Calu3 (cell line): ENCODE data around the gene FAM89A. TPM values are rescaled to one million over a fixed set of nuclear protein-coding genes. Genes with fewer than 3 reads are reported as not detected.
"Not testable (repeated sequence)": the region's sequence is repeated elsewhere in the genome, so short reads cannot be mapped to it uniquely, and the experiment has no call there.

Experiments used
- BruUV-seq: library from RNA; stranded (reverse); fragments of 400-500 nt; replicated peaks from 2 replicates; lab custom pipeline; 2021; lab: Mats Ljungman, UMichigan
- CTCF ChIA-PET: fragments of 300-600 bp; sonication (Branson Sonifier 250); formaldehyde crosslinking; loops from one replicate; lab custom pipeline; 2022; ENCODE audit warnings: antibody characterized with exemption; lab: Charles Lee
- DNase-seq: peaks from one replicate; pipeline ENCODE4 v3.0.0; 2022
- H3K27ac Mint-ChIP-seq: one replicate; pipeline ENCODE4 v1.8.0; 2022; ENCODE audit warnings: mixed read lengths; ENCODE audit not compliant: unreplicated experiment
- H3K27me3 Mint-ChIP-seq: one replicate; pipeline ENCODE4 v1.8.0; 2022; ENCODE audit warnings: mixed read lengths; ENCODE audit not compliant: unreplicated experiment
- H3K36me3 Mint-ChIP-seq: one replicate; pipeline ENCODE4 v1.8.0; 2022; ENCODE audit warnings: mild to moderate bottlenecking, moderate library complexity, mixed read lengths; ENCODE audit not compliant: insufficient read depth, unreplicated experiment
- H3K4me1 Mint-ChIP-seq: one replicate; pipeline ENCODE4 v1.8.0; 2022; ENCODE audit warnings: mild to moderate bottlenecking, low read depth, mixed read lengths; ENCODE audit not compliant: unreplicated experiment
- H3K4me3 Mint-ChIP-seq: one replicate; pipeline ENCODE4 v1.8.0; 2022; ENCODE audit warnings: mild to moderate bottlenecking, low read depth, moderate library complexity, mixed read lengths; ENCODE audit not compliant: unreplicated experiment
- H3K9me3 Mint-ChIP-seq: one replicate; pipeline ENCODE4 v1.8.0; 2022; ENCODE audit warnings: low read depth, mixed read lengths; ENCODE audit not compliant: unreplicated experiment
- intact Hi-C: fragments of 100-400 bp; cut with micrococcal nuclease; formaldehyde crosslinking; loops from one replicate; pipeline ENCODE4 v1.10.0; 2022; ENCODE audit not compliant: unreplicated experiment
- total RNA-seq: library from RNA; stranded (reverse); gene quantifications from 2 replicates; pipeline ENCODE4 v1.2.3, GENCODE V29; 2022
- TF ChIP-seq, protein P1 (sequence below): fragments of 200-600 bp; IDR thresholded peaks from one replicate; pipeline ENCODE4 v1.8.0; 2022; ENCODE audit warnings: antibody characterized with exemption; ENCODE audit not compliant: unreplicated experiment

Gene FAM89A
- total RNA-seq, 1 experiment from 2014 or later: 12.3 TPM

DNA sequence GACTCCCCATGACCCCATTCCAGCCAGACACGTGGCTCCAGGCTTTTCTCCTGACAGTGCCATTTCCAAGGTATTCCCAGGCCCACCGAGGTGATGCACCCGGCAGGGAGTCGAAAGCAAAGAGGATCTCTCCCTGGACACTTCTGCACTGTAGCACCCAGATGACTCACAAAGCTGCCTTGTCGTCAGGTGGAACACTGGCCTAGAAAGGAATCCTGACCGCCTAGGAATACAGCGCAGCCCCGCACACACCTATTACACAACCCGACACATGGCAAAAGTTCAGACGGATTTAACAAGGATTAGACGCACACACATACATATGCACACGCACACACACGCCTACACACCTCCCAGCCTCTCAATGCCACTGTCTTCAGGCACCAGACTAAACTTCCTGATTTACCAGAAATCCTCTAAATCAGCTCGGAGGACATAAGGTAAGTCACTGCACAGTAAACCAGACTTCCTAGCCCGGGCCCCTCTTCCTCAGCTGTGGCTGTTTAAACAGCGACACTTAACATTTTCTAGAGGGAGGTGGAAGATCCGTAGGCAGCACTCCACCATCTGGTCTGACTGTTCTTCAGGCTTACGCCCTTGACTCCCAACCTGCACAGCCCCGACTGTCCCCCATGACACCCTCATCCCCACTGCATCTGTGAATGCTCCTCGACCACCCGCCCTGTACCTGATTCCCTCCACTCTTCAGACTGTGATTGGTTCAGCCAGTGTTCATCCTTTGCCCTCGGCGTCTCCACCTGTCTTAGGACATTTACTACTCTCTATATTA lies 12.7 kb downstream of the FAM89A start:
- no peaks in the 10 kb centered on the region for H3K27me3 Mint-ChIP-seq
- no peak overlapping the region for H3K27ac Mint-ChIP-seq

DNA sequence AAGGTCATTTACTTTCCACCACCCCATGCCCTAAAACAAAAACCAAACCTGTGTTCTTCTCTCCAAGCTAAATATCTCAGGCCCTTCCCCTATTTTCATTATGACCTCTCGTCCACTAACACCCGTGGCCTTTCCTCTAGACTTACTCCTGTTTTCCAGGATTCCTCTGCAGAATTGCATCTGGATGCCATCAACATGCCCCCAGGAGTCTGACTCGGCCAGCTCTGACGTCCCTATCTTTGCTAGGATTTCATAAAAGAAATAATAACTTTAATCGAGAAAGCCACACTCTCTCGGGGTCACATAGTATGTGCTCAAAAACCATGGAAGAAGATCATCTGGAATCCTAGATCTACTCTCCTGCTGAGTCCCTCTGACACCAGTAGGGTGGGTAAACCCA lies 13.5 kb downstream of the FAM89A start:
- H3K36me3 Mint-ChIP-seq: no peaks in the 10 kb centered on the region
- CTCF ChIA-PET: no interaction called here

More for the DNA sequence above, 12.7 kb downstream of the FAM89A start:
- CTCF ChIA-PET: no interaction called here
- no peaks in the 10 kb centered on the region for H3K36me3 Mint-ChIP-seq
- H3K9me3 Mint-ChIP-seq: no peaks in the 10 kb centered on the region
- H3K4me1 Mint-ChIP-seq: no peaks in the 10 kb centered on the region
- H3K4me3 Mint-ChIP-seq: no peak overlapping the region
- TF ChIP-seq, protein P1, sequence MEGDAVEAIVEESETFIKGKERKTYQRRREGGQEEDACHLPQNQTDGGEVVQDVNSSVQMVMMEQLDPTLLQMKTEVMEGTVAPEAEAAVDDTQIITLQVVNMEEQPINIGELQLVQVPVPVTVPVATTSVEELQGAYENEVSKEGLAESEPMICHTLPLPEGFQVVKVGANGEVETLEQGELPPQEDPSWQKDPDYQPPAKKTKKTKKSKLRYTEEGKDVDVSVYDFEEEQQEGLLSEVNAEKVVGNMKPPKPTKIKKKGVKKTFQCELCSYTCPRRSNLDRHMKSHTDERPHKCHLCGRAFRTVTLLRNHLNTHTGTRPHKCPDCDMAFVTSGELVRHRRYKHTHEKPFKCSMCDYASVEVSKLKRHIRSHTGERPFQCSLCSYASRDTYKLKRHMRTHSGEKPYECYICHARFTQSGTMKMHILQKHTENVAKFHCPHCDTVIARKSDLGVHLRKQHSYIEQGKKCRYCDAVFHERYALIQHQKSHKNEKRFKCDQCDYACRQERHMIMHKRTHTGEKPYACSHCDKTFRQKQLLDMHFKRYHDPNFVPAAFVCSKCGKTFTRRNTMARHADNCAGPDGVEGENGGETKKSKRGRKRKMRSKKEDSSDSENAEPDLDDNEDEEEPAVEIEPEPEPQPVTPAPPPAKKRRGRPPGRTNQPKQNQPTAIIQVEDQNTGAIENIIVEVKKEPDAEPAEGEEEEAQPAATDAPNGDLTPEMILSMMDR: no peak
- intact Hi-C loops: no loop called here
- no peak for DNase-seq
- BruUV-seq: no TSS peak

DNA sequence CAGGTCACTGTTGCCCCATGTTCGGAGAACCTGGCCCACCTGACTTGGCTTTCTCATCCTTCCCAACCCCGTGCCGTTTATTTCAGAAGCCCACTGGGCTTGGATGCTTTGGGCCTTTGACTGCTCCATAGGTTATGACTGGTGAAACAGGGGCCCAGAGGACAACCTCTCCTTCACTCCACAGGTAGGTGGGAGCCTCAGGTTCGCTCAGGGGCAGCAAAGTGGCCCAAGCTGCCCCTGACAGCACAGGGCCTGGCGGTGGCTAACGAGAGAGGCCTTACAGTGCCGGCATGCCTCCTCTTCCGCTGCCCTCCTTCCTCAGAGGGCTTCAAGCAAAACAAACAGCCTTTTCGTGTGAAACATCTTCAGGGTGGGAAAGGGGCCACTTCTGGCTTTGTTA lies 16.9 kb downstream of the FAM89A start:
- CTCF ChIA-PET: no interaction called here
- Mint-ChIP-seq H3K36me3 (no peaks in the 10 kb centered on the region), H3K4me3 (no peak overlapping the region), H3K4me1 (no peaks in the 10 kb centered on the region), H3K9me3 (no peaks in the 10 kb centered on the region), H3K27me3 (no peaks in the 10 kb centered on the region), H3K27ac (no peak overlapping the region)
- DNase-seq: no peak
- TF ChIP-seq, protein P1: no peak
- intact Hi-C loops: no loop called here
- no TSS peak for BruUV-seq

More for the DNA sequence above, 13.5 kb downstream of the FAM89A start:
- H3K27me3 Mint-ChIP-seq: no peaks in the 10 kb centered on the region
- no peaks in the 10 kb centered on the region for H3K9me3 Mint-ChIP-seq
- no peak overlapping the region for H3K4me3 Mint-ChIP-seq
- H3K4me1 Mint-ChIP-seq: no peaks in the 10 kb centered on the region
- TF ChIP-seq, protein P1: no peak
- no TSS peak for BruUV-seq
- no peak overlapping the region for H3K27ac Mint-ChIP-seq
- intact Hi-C loops: no loop called here
- no peak for DNase-seq

DNA sequence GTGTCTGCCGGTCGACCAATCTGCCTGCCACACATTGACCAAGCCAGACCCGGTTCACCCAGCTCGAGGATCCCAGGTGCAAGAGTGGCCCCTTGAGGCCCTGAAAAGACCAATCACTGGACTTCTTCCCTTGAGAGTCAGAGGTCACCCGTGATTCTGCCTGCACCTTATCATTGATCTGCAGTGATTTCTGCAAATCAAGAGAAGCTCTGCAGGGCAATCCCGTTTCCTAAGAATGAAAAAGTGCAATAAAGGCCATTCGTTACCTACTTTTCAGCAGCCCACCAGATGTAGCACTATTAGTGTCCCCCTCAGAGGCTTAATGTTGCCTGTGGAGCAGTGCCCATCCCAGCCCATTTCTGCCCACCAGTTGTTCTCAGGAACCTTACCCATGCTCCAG lies 17.5 kb downstream of the FAM89A start:
- BruUV-seq, H3K36me3 Mint-ChIP-seq, intact Hi-C loops, DNase-seq, H3K4me1 Mint-ChIP-seq, H3K27ac Mint-ChIP-seq, CTCF ChIA-PET, H3K9me3 Mint-ChIP-seq, H3K27me3 Mint-ChIP-seq, H3K4me3 Mint-ChIP-seq: not testable (repeated sequence)

DNA sequence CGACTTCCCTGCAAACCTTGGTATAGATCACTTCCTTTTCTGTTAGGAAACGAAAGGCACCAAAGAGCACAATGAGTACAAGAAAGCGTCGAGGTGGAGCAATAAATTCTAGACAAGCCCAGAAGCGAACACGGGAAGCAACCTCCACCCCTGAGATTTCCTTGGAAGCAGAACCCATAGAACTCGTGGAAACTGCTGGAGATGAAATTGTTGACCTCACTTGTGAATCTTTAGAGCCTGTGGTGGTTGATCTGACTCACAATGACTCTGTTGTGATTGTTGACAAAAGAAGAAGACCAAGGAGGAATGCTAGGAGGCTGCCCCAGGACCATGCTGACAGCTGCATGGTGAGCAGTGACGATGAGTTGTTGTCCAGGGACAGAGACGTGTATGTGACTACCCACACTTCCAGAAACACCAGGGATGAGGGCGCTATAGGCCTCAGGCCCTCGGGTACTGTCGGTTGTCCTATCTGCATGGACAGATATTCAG lies 18.5 kb downstream of the FAM89A start:
- no peak for DNase-seq
- Mint-ChIP-seq H3K4me1 (no peaks in the 10 kb centered on the region), H3K36me3 (no peaks in the 10 kb centered on the region), H3K27me3 (no peaks in the 10 kb centered on the region), H3K27ac (no peak overlapping the region), H3K4me3 (no peak overlapping the region), H3K9me3 (no peaks in the 10 kb centered on the region)
- BruUV-seq: no TSS peak
- TF ChIP-seq, protein P1: no peak
- intact Hi-C loops: no loop called here
- CTCF ChIA-PET: no interaction called here
